Measurements from ENCODE around the gene SAMD11. TPM values are rescaled to one million over a fixed set of nuclear protein-coding genes. Genes with fewer than 3 reads are reported as not detected.

SAMD11 gene
- total and polyA plus RNA-seq, 2 of the 8 experiments (the other 6 are each of a cell fraction or from before 2014, with no cell fraction given), result 0.18 to 0.30 TPM

- DNase-seq (ENCODE audit: low read depth in 1 of 2, low spot score in 2 of 2), result no peak
- H3K9me3 ChIP-seq (ENCODE audit: insufficient read depth in 2 of 2, low read depth in 1 of 2, low read length in 1 of 2), result no peaks in the 10 kb centered on the region
- no peak overlapping the region for H3K23ac ChIP-seq (ENCODE audit: insufficient read length)
- no peak overlapping the region for H4K5ac ChIP-seq (ENCODE audit: insufficient read length, low read depth, low read length)
- no peak overlapping the region for H4K91ac ChIP-seq (replicated peaks; ENCODE audit: insufficient read length, low read length)
- no peak overlapping the region for H3K9ac ChIP-seq (replicated peaks in 1 of 4; ENCODE audit: extremely low read depth in 1 of 4, low read depth in 3 of 4, low read length in 3 of 4)
- H3K27ac ChIP-seq (ENCODE audit: low read depth, low read length), result no peak overlapping the region
- no peaks in the 10 kb centered on the region; the same call in 1 of the 2 replicates for H3K79me1 ChIP-seq (ENCODE audit: low read depth, low read length)
- no peak overlapping the region for H2BK12ac ChIP-seq (ENCODE audit: low read depth, low read length)
- H3K79me2 ChIP-seq (ENCODE audit: control insufficient read depth in 1 of 2, insufficient read depth in 2 of 2, low read length in 2 of 2), result no peaks in the 10 kb centered on the region
- peaks cover 21 to 30% of the 10 kb centered on the region in 2 experiments for H4K20me1 ChIP-seq (replicated peaks in 1 of 2; ENCODE audit: control insufficient read depth in 1 of 2, insufficient read depth in 2 of 2, low read length in 2 of 2)
- H3K27me3 ChIP-seq (replicated peaks in 1 of 4; ENCODE audit: control insufficient read depth in 3 of 4, extremely low read depth in 1 of 4, insufficient read depth in 3 of 4, low read length in 3 of 4), result peaks cover 35 to 41% (median 40%) of the 10 kb centered on the region in 4 experiments
- H3K56ac ChIP-seq (replicated peaks; ENCODE audit: insufficient read length, low read depth, low read length), result no peak overlapping the region
- no peak overlapping the region for H3K14ac ChIP-seq (ENCODE audit: insufficient read length)
- no peak overlapping the region for H3K18ac ChIP-seq (ENCODE audit: extremely low read depth, low read length)
- ChIA-PET POLR2A (ENCODE audit: partially characterized antibody) (interaction anchor here (0.7 to 9.5 kb wide), 9 partner anchors 9 to 100 kb away, joined by 3 to 65 read pairs (median 3); partner anchors contain the start of genes NOC2L and SAMD11), CTCF (ENCODE audit: partially characterized antibody) (interaction anchor here (1.2 to 2.6 kb wide), 3 partner anchors 9 to 32 kb away, joined by 3 to 10 read pairs (median 4); no protein-coding TSS in a partner anchor)
- H2BK120ac ChIP-seq (replicated peaks; ENCODE audit: low read depth, low read length), result no peak overlapping the region
- peaks cover 7% of the 10 kb centered on the region; the same call in 1 of the 2 replicates for H3K23me2 ChIP-seq (ENCODE audit: low read depth, low read length)
- H3K36me3 ChIP-seq (ENCODE audit: control insufficient read depth in 2 of 4, insufficient read depth in 4 of 4, low read length in 3 of 4), result peaks cover 2 to 28% (median 14%) of the 10 kb centered on the region in 4 experiments
- H2BK15ac ChIP-seq (ENCODE audit: low read length), result no peak overlapping the region
- no peak overlapping the region for H3K4me3 ChIP-seq (ENCODE audit: extremely low read depth in 1 of 4, insufficient read depth in 2 of 4, low read depth in 3 of 4, low read length in 4 of 4)
- H2AK5ac ChIP-seq (ENCODE audit: low read depth, low read length), result no peak overlapping the region
- no peak for FAIRE-seq
- H2BK20ac ChIP-seq (ENCODE audit: low read length), result no peak overlapping the region
- H3K4me2 ChIP-seq (ENCODE audit: insufficient read depth in 1 of 2, low read depth in 2 of 2, low read length in 2 of 2), result no peak overlapping the region
- H3K4ac ChIP-seq (replicated peaks; ENCODE audit: insufficient read length, low read depth, low read length), result no peak overlapping the region
- H2AFZ ChIP-seq (ENCODE audit: low read length), result no peak overlapping the region
- H2BK5ac ChIP-seq (ENCODE audit: low read depth, low read length), result no peak overlapping the region
- WGBS, 2 experiments (ENCODE audit: extremely low coverage in 1 of 2, insufficient coverage in 1 of 2, insufficient read length in 1 of 2, insufficient replicate concordance in 2 of 2, low coverage in 1 of 2, low lambda C conversion rate in 2 of 2, missing lambda C conversion rate in 1 of 2), result 88% methylated on average over 26 of the region's 28 CpGs; no CpG with 5 or more reads in 1 of the 2 experiments
- H3K4me1 ChIP-seq (replicated peaks in 1 of 4; ENCODE audit: control insufficient read depth in 3 of 4, insufficient read depth in 4 of 4, low read length in 3 of 4), result peaks cover 3 to 27% (median 17%) of the 10 kb centered on the region in 4 experiments
- H4K8ac ChIP-seq (ENCODE audit: extremely low read depth, insufficient read depth, low read length), result no peak overlapping the region
- TF ChIP-seq EZH2 (IDR thresholded peaks at IDR 0.05; ENCODE audit: low read depth, low read length, severe bottlenecking) (no peak), ASH2L (IDR thresholded peaks at IDR 0.05; ENCODE audit: low read length) (no peak), JUND (IDR thresholded peaks at IDR 0.05; ENCODE audit: low read length) (no peak), HDAC6 (IDR thresholded peaks at IDR 0.05; ENCODE audit: low read depth, low read length) (no peak), KDM5A (IDR thresholded peaks at IDR 0.05; ENCODE audit: low read length) (no peak), YY1 (IDR thresholded peaks at IDR 0.05; ENCODE audit: low read depth, low read length) (no peak), SP4 (IDR thresholded peaks at IDR 0.05; ENCODE audit: low read length) (no peak), RFX5 (IDR thresholded peaks at IDR 0.05; ENCODE audit: borderline replicate concordance, low read depth, low read length) (no peak), ATF2 (IDR thresholded peaks at IDR 0.05; ENCODE audit: low read length) (no peak)
These were observed 20.9 kb downstream of the SAMD11 start for GRCh38 chr1:944341-945325.
